Loucy (cell line): ENCODE results near the gene SYNDIG1.

Source experiments
- H2AFZ ChIP-seq: fragments of 200-600 bp; sonication (generic); 2 replicates; pipeline ENCODE4 v1.6.0; 2016; ENCODE audit warnings: antibody characterized with exemption, mild to moderate bottlenecking, low read length, moderate library complexity
- H3F3A ChIP-seq: fragments of 200-600 bp; 2 replicates; pipeline ENCODE4 v1.6.0; 2016; ENCODE audit warnings: antibody characterized with exemption, low read depth, mild to moderate bottlenecking
- H3K27me3 ChIP-seq: fragments of 200-600 bp; sonication (generic); 2 replicates; pipeline ENCODE4 v1.6.1; 2014; ENCODE audit warnings: low read length, mild to moderate bottlenecking; ENCODE audit not compliant: insufficient read depth, poor library complexity, severe bottlenecking
- H3K36me3 ChIP-seq: fragments of 200-600 bp; sonication (generic); 2 replicates; pipeline ENCODE4 v1.6.1; 2016; ENCODE audit warnings: low read length; ENCODE audit not compliant: insufficient read depth
- H3K4me1 ChIP-seq: fragments of 200-600 bp; sonication (generic); 2 replicates; pipeline ENCODE4 v1.5.1; 2014; ENCODE audit warnings: low read length, mild to moderate bottlenecking; ENCODE audit not compliant: insufficient read depth, poor library complexity, severe bottlenecking
- H3K4me2 ChIP-seq: fragments of 200-600 bp; sonication (generic); 2 replicates; pipeline ENCODE4 v1.6.0; 2014; ENCODE audit warnings: antibody characterized with exemption, low read length, low read depth, mild to moderate bottlenecking; ENCODE audit not compliant: poor library complexity, severe bottlenecking
- H3K4me3 ChIP-seq: fragments of 200-600 bp; sonication (generic); 2 replicates; pipeline ENCODE4 v1.5.1; 2014; ENCODE audit warnings: low read length, mild to moderate bottlenecking, mixed read lengths; ENCODE audit not compliant: poor library complexity, severe bottlenecking
- H3K79me2 ChIP-seq: fragments of 200-600 bp; sonication (generic); 2 replicates; pipeline ENCODE4 v1.6.1; 2014; ENCODE audit warnings: low read length; ENCODE audit not compliant: insufficient read depth
- H3K9ac ChIP-seq: fragments of 200-600 bp; sonication (generic); 2 replicates; pipeline ENCODE4 v1.6.0; 2014; ENCODE audit warnings: mild to moderate bottlenecking, low read depth, low read length, moderate library complexity; ENCODE audit not compliant: poor library complexity, severe bottlenecking
- H3K9me2 ChIP-seq: fragments of 200-600 bp; sonication (generic); replicated peaks from 2 replicates; pipeline ENCODE4 v1.6.1; 2016; ENCODE audit warnings: low read depth, low read length, mixed read lengths
- H3K9me3 ChIP-seq: fragments of 200-600 bp; sonication (generic); 2 replicates; pipeline ENCODE4 v1.6.1; 2014; ENCODE audit warnings: mild to moderate bottlenecking, antibody characterized with exemption, low read length, low read depth; ENCODE audit not compliant: insufficient read depth
- H4K20me1 ChIP-seq: fragments of 200-600 bp; sonication (generic); 2 replicates; pipeline ENCODE4 v1.6.0; 2014; ENCODE audit warnings: antibody characterized with exemption, low read length, mild to moderate bottlenecking; ENCODE audit not compliant: insufficient read depth, poor library complexity, severe bottlenecking
- CTCF ChIP-seq: fragments of 200-600 bp; sonication (generic); conservative IDR thresholded peaks from 2 replicates; pipeline ENCODE4 v1.5.1; 2014; ENCODE audit warnings: mild to moderate bottlenecking, antibody characterized with exemption, low read length
- EZH2phosphoT487 ChIP-seq: fragments of 200-600 bp; IDR thresholded peaks from 2 replicates; pipeline ENCODE4 v1.6.1; 2018; ENCODE audit warnings: antibody characterized with exemption, mild to moderate bottlenecking, moderate library complexity, borderline replicate concordance

SYNDIG1 gene

DNA sequence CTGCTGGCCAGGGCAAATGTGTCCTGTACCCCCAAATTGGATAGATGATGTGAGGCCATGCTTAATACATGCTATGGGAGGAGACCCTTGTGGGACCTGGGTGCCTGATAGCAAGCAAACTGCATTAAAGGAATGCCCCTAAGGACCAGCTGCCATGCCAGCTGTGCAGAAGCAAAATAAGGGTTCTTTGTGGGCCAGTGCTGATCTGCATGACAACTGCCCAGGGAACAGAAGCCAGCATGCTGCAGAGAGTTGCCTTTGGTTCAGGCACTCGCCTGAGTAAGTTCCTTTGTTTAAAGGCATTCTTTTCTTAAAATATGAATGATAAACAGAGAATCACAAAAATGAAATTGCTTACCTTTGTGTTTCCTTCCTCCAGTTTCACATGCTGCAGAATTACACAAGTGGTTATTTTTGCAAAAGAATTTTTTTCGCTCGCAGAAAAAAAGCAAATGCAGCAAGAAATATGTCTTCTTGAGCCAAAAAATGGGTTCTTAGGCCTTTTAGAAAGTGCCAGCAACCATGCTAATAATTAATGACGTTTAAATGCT, 6.9 kb upstream of the SYNDIG1 start:
- no peaks in the 10 kb centered on the region for H3K36me3 ChIP-seq
- no peak overlapping the region for H2AFZ ChIP-seq
- H3K79me2 ChIP-seq, result no peaks in the 10 kb centered on the region
- H3K9ac ChIP-seq, result no peak overlapping the region
- H3K4me2 ChIP-seq, result no peak overlapping the region
- no peaks in the 10 kb centered on the region for H3K27me3 ChIP-seq
- H3K4me1 ChIP-seq, result no peaks in the 10 kb centered on the region
- no peaks in the 10 kb centered on the region for H3F3A ChIP-seq
- TF ChIP-seq EZH2phosphoT487 (no peak), CTCF (no peak)
- no peak overlapping the region for H3K4me3 ChIP-seq
- H4K20me1 ChIP-seq, result no peaks in the 10 kb centered on the region
- H3K9me2 ChIP-seq, result no peaks in the 10 kb centered on the region
- no peaks in the 10 kb centered on the region for H3K9me3 ChIP-seq

DNA sequence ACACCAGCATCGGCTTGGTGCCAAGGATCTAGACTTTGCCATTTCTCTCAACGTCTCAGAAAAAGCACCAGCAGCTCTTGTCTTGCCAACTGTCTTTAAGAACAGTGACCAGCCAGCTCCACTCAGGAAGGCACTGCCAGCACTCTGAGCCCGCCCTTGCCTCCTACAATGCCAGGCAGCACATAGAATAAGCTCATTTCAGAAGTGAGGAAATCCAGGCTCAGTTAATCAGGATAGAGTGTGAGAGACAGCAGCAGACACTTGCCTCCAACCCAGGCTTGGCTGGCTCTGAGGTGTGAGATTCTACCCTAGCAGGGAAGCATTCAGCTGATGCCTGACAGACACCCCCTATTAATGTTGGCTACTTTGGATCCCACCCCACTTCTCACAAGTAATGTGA, 4.3 kb upstream of the SYNDIG1 start:
- H3K79me2 ChIP-seq, result no peaks in the 10 kb centered on the region
- no peak overlapping the region for H2AFZ ChIP-seq
- H3K4me2 ChIP-seq, result no peak overlapping the region
- no peaks in the 10 kb centered on the region; the same call in 1 of the 2 replicates for H3K9me3 ChIP-seq
- no peaks in the 10 kb centered on the region for H4K20me1 ChIP-seq
- no peaks in the 10 kb centered on the region for H3K27me3 ChIP-seq
- no peaks in the 10 kb centered on the region for H3K4me1 ChIP-seq
- H3K36me3 ChIP-seq, result no peaks in the 10 kb centered on the region
- TF ChIP-seq EZH2phosphoT487 (no peak), CTCF (no peak)
- H3K9me2 ChIP-seq, result no peaks in the 10 kb centered on the region
- H3F3A ChIP-seq, result no peaks in the 10 kb centered on the region
- H3K9ac ChIP-seq, result no peak overlapping the region
- no peak overlapping the region for H3K4me3 ChIP-seq

DNA sequence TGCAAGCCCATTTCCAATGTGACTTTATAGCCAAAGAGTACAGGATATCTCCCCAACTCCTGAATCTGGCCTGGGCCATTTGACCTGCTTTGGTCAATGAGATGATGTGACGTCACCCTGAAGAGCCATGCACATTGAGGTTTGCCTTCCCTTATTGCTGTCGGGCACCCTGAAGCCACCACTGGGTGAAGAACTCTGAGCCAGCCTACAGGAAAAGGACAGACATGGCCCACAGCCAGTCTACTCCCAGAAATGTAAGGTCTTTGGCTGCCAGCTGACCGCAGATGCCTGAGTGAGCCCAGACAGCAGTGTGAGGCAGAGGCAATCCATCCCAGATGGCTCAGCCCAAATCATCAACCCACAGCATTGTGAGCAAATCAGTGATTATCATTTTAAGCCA, 3.7 kb upstream of the SYNDIG1 start:
- Histone ChIP-seq H3K4me1 (no peaks in the 10 kb centered on the region), H3K27me3 (no peaks in the 10 kb centered on the region), H3K9ac (no peak overlapping the region), H4K20me1 (no peaks in the 10 kb centered on the region), H3K9me3 (no peaks in the 10 kb centered on the region; the same call in 1 of the 2 replicates), H3K9me2 (no peaks in the 10 kb centered on the region), H3K4me3 (no peak overlapping the region), H3K4me2 (no peak overlapping the region), H2AFZ (no peak overlapping the region), H3K36me3 (no peaks in the 10 kb centered on the region), H3K79me2 (no peaks in the 10 kb centered on the region), H3F3A (no peaks in the 10 kb centered on the region)
- TF ChIP-seq EZH2phosphoT487 (no peak), CTCF (no peak)
